Osteocyte (in vitro differentiated cells): ENCODE measurements around the gene STK33. TPM values are rescaled to one million over a fixed set of nuclear protein-coding genes. Genes with fewer than 3 reads are reported as not detected.

ENCODE experiments used
- DNase-seq: peaks from one replicate; pipeline ENCODE4 v3.0.0; 2021; ENCODE audit warnings: mixed read lengths; ENCODE audit not compliant: unreplicated experiment; ENCODE audit errors: extremely low spot score
- H3K27ac Mint-ChIP-seq: one replicate; pipeline ENCODE4 v1.8.0; 2021; ENCODE audit warnings: mild to moderate bottlenecking, mixed read lengths; ENCODE audit not compliant: unreplicated experiment
- H3K27me3 Mint-ChIP-seq: one replicate; pipeline ENCODE4 v1.8.0; 2021; ENCODE audit warnings: mixed read lengths; ENCODE audit not compliant: unreplicated experiment
- H3K36me3 Mint-ChIP-seq: one replicate; pipeline ENCODE4 v1.8.0; 2021; ENCODE audit warnings: mixed read lengths; ENCODE audit not compliant: unreplicated experiment
- H3K4me1 Mint-ChIP-seq: one replicate; pipeline ENCODE4 v1.8.0; 2021; ENCODE audit warnings: mixed read lengths; ENCODE audit not compliant: unreplicated experiment
- H3K4me3 Mint-ChIP-seq: one replicate; pipeline ENCODE4 v1.8.0; 2021; ENCODE audit warnings: mild to moderate bottlenecking, moderate library complexity, mixed read lengths; ENCODE audit not compliant: unreplicated experiment
- H3K9me3 Mint-ChIP-seq: one replicate; pipeline ENCODE4 v1.8.0; 2021; ENCODE audit warnings: mixed read lengths; ENCODE audit not compliant: unreplicated experiment
- CTCF ChIP-seq: fragments of 200-600 bp; sonication (generic); IDR thresholded peaks from 2 replicates; pipeline ENCODE4 v1.5.0; 2021; ENCODE audit warnings: antibody characterized with exemption, mild to moderate bottlenecking, moderate library complexity
- long read RNA-seq: library from polyadenylated mRNA; unstranded; transcript quantifications from one replicate; pipeline ENCODE4 v2.0.0, GENCODE V29; 2021
- total RNA-seq: library from RNA; stranded (reverse); gene quantifications from 2 replicates; pipeline ENCODE4 v1.2.1, GENCODE V29; 2021

The STK33 gene
- total RNA-seq = 0.65 and 1.3 TPM in 2 replicates
- long read RNA-seq, partial matches to known transcripts = 0 of 5 reads
- long read RNA-seq, other reads (novel, unspliced or antisense) = 5 of 5 reads

GRCh38 chr11:8593935-8594909 lies at the start of gene STK33:
Gene STK33, minus strand, starts transcription at chr11:8594228. Its CDS starts 119,323 bp downstream, at chr11:8474905.
- no peak for DNase-seq

GRCh38 chr11:8642196-8642841 lies 48.3 kb upstream of the STK33 start:
- Mint-ChIP-seq H3K4me3 (no peak overlapping the region), H3K27ac (no peak overlapping the region), H3K4me1 (no peaks in the 10 kb centered on the region), H3K27me3 (no peaks in the 10 kb centered on the region), H3K36me3 (peaks cover 13% of the 10 kb centered on the region), H3K9me3 (no peaks in the 10 kb centered on the region)
- DNase-seq = no peak
- no peak for TF ChIP-seq CTCF

More at GRCh38 chr11:8593935-8594909, at the start of gene STK33:
- Mint-ChIP-seq H3K27ac (no peak within 1 kb of the TSS), H3K4me1 (peaks cover 2% of the 10 kb centered on the region), H3K4me3 (peak within 1 kb of the TSS; percentile 68), H3K9me3 (no peaks in the 10 kb centered on the region), H3K27me3 (peaks cover 61% of the 10 kb centered on the region), H3K36me3 (peaks cover 1% of the 10 kb centered on the region)
- TF ChIP-seq CTCF = no peak

GRCh38 chr11:8641332-8641731 lies 47.3 kb upstream of the STK33 start:
- Mint-ChIP-seq H3K9me3 (no peaks in the 10 kb centered on the region), H3K27me3 (no peaks in the 10 kb centered on the region), H3K4me1 (no peaks in the 10 kb centered on the region), H3K4me3 (no peak overlapping the region), H3K36me3 (peaks cover 18% of the 10 kb centered on the region), H3K27ac (no peak overlapping the region)
- no peak for TF ChIP-seq CTCF
- DNase-seq = no peak

- H3K4me1 Mint-ChIP-seq = no peaks in the 10 kb centered on the region
- no peak overlapping the region for H3K27ac Mint-ChIP-seq
- peaks cover 24% of the 10 kb centered on the region for H3K36me3 Mint-ChIP-seq
- H3K9me3 Mint-ChIP-seq = no peaks in the 10 kb centered on the region
- no peak overlapping the region for H3K4me3 Mint-ChIP-seq
- DNase-seq = no peak
- TF ChIP-seq CTCF = no peak
- no peaks in the 10 kb centered on the region for H3K27me3 Mint-ChIP-seq
Observed at GRCh38 chr11:8640267-8640906, 46.4 kb upstream of the STK33 start.
